HG02870 (cell line): Measurements from ENCODE around the gene WDR89.
"Not testable (repeated sequence)": the region's sequence is repeated elsewhere in the genome, so short reads cannot be mapped to it uniquely, and the experiment has no call there.

Source experiments
- ATAC-seq: cut with Tn5 transposase; IDR thresholded peaks from one replicate; pipeline ENCODE4 v1.9.1; 2021; ENCODE audit warnings: mild to moderate bottlenecking, moderate library complexity; ENCODE audit not compliant: unreplicated experiment

Gene WDR89

GRCh38 chr14:63641473-63642228 lies at the start of gene WDR89:
TSS of gene WDR89 (minus strand) at chr14:63641871. CDS start at chr14:63599942, 41,929 bp downstream.
- peak; percentile 84 for ATAC-seq

GRCh38 chr14:63689132-63689531 lies 47.5 kb upstream of the WDR89 start:
- no peak for ATAC-seq

GRCh38 chr14:63686926-63687325 lies 45.3 kb upstream of the WDR89 start:
- no peak for ATAC-seq

GRCh38 chr14:63685401-63685800 lies 43.7 kb upstream of the WDR89 start:
- ATAC-seq = no peak

GRCh38 chr14:63682727-63683593 lies 41.3 kb upstream of the WDR89 start:
- ATAC-seq = no peak

- ATAC-seq = no peak
Measured at GRCh38 chr14:63678536-63678935, 36.9 kb upstream of the WDR89 start.

- no peak for ATAC-seq
Measured at GRCh38 chr14:63677891-63678379, 36.3 kb upstream of the WDR89 start.

GRCh38 chr14:63676615-63677014 lies 34.9 kb upstream of the WDR89 start:
- no peak for ATAC-seq

GRCh38 chr14:63673886-63674497 lies 32.3 kb upstream of the WDR89 start:
- no peak for ATAC-seq

- ATAC-seq = no peak
Measured at GRCh38 chr14:63673255-63673654, 31.6 kb upstream of the WDR89 start.

- no peak for ATAC-seq
Measured at GRCh38 chr14:63672417-63673180, 30.9 kb upstream of the WDR89 start.

- ATAC-seq = no peak
Measured at GRCh38 chr14:63671987-63672386, 30.3 kb upstream of the WDR89 start.

- no peak for ATAC-seq
Measured at GRCh38 chr14:63670692-63671091, 29.0 kb upstream of the WDR89 start.

GRCh38 chr14:63666335-63666734 lies 24.7 kb upstream of the WDR89 start:
- no peak for ATAC-seq

GRCh38 chr14:63663428-63664341 lies 22.0 kb upstream of the WDR89 start:
- no peak for ATAC-seq

- no peak for ATAC-seq
Measured at GRCh38 chr14:63662776-63663175, 21.1 kb upstream of the WDR89 start.

- not testable (repeated sequence) for ATAC-seq
Measured at GRCh38 chr14:63661881-63662280, 20.2 kb upstream of the WDR89 start.

- no peak for ATAC-seq
Measured at GRCh38 chr14:63659726-63660125, 18.1 kb upstream of the WDR89 start.

GRCh38 chr14:63656194-63656593 lies 14.5 kb upstream of the WDR89 start:
- ATAC-seq = no peak

GRCh38 chr14:63654936-63655335 lies 13.3 kb upstream of the WDR89 start:
- ATAC-seq = no peak
